GM12892 (cell line): Measurements from ENCODE around the gene LRFN2.

Source experiments
- DNase-seq: peaks from one replicate; pipeline ENCODE4 v3.0.0; 2011; ENCODE audit not compliant: insufficient read length
- FAIRE-seq: peaks from 2 replicates; lab custom pipeline; 2011; peaks lifted over from hg19 to GRCh38; lab: Jason Lieb, UNC
- POLR2A ChIP-seq: IDR thresholded peaks from 2 replicates; pipeline ENCODE4 v1.6.1; 2011; ENCODE audit warnings: low read depth, low read length, control low read depth
- POLR2AphosphoS5 ChIP-seq: IDR thresholded peaks from 2 replicates; pipeline ENCODE4 v1.6.1; 2011; ENCODE audit warnings: low read depth, low read length, control low read depth
- TAF1 ChIP-seq: IDR thresholded peaks from 2 replicates; pipeline ENCODE4 v1.6.1; 2011; ENCODE audit warnings: low read depth, mild to moderate bottlenecking, control low read depth, low read length, borderline replicate concordance

Gene LRFN2

GRCh38 chr6:40477246-40478126, 109.7 kb downstream of the LRFN2 start:
- TF ChIP-seq POLR2AphosphoS5 (no peak), TAF1 (no peak), POLR2A (no peak)
- DNase-seq (no peak), FAIRE-seq (no peak)

- TF ChIP-seq TAF1 (no peak), POLR2A (no peak), POLR2AphosphoS5 (no peak)
- DNase-seq: no peak
- FAIRE-seq: no peak
Observed at GRCh38 chr6:40476673-40477072, 110.5 kb downstream of the LRFN2 start.

GRCh38 chr6:40474937-40475336, 112.2 kb downstream of the LRFN2 start:
- DNase-seq (no peak), FAIRE-seq (no peak)
- TF ChIP-seq POLR2A (no peak), TAF1 (no peak), POLR2AphosphoS5 (no peak)

GRCh38 chr6:40473026-40473425, 114.1 kb downstream of the LRFN2 start:
- no peak for TF ChIP-seq POLR2AphosphoS5
- no peak for TF ChIP-seq POLR2A
- TF ChIP-seq TAF1: no peak

DNA sequence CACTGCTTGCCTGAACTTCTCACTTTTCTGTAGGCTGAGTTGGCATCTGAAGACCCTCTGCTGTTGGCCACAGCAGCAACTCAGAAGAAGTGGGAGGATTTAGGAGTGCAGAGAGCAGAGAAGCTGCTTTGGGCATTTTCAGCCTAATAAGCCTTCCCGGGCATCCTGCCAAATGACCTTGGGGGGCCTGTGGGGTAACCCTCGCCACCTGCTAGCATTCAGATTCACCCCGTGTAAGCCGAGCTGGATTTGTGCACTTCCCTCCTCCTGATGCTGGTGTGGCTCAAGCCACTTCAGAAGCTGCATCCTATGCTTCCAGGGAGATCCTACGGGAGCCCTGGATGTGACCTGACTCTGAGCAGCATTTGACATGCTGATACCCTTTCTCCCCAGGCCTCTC, 114.8 kb downstream of the LRFN2 start:
- TF ChIP-seq POLR2A: no peak
- TF ChIP-seq TAF1: no peak
- no peak for TF ChIP-seq POLR2AphosphoS5
- FAIRE-seq: no peak
- no peak for DNase-seq

More at GRCh38 chr6:40473026-40473425, 114.1 kb downstream of the LRFN2 start:
- FAIRE-seq (no peak), DNase-seq (no peak)

DNA sequence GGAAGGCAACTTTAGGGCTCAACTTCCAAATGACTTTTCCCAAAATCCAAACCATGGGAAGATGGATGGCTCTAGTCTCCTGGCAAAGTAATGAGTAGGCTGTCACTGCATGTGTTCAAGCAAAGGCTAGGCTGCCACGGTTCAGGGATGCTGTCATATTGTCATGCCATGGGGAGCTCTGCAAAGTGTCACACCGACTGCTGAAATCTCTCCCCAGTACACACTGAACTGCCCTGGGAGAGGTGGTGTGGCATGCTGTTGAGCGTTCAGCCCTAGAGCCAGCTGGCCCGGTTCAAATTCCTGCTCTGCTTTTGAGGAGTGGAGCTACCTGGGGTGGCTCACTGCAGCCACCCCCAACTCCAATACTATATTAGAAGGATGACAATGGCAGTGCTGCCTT, 115.9 kb downstream of the LRFN2 start:
- TF ChIP-seq POLR2A (no peak), TAF1 (no peak), POLR2AphosphoS5 (no peak)
- DNase-seq: no peak
- FAIRE-seq: no peak

DNA sequence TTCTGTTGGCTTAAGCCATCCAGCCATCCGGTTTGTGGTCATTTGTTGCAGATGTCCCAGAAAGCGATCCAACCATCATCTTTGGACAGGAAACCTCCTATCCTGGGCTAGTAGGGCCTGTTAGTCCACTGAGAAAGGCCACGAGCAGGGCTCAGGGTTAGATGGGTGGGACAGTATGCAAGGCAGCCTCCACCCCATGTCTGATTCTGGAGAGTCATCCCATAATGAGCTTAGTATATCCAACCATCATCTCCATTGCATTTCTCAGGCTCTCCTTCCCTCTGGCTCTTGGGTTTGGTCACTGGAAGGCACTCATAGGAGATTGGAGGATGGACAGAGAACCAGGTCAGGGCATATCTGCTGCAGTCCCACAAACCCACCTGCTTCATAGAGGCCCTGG, 117.8 kb downstream of the LRFN2 start:
- no peak for TF ChIP-seq POLR2AphosphoS5
- no peak for TF ChIP-seq TAF1
- no peak for TF ChIP-seq POLR2A
- no peak for FAIRE-seq

GRCh38 chr6:40466986-40467539, 120.1 kb downstream of the LRFN2 start:
- DNase-seq (no peak), FAIRE-seq (no peak)
- no peak for TF ChIP-seq TAF1
- TF ChIP-seq POLR2A: no peak
- no peak for TF ChIP-seq POLR2AphosphoS5

More for the DNA sequence above, 117.8 kb downstream of the LRFN2 start:
- no peak for DNase-seq

DNA sequence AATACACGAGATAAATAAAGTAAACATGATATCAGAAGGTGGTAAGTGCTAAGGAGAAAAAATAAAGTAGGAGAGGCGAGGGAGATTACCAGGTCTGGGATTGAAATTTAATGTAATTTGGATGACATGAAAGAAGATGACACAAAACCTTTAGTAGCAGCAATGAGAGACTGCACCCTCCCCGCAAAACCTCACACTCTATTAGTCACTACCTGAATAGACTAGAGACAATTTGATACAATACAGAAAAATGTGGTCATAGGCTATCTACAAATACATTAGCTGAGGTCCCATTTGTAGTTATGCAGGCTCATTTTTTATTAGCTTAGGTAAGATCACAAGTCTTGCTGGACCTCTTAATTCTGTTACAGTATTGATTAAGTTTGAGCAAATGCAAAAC, 125.5 kb downstream of the LRFN2 start:
- FAIRE-seq: no peak
- TF ChIP-seq POLR2AphosphoS5 (no peak), POLR2A (no peak), TAF1 (no peak)
- DNase-seq: no peak

- no peak for TF ChIP-seq TAF1
- TF ChIP-seq POLR2A: no peak
- TF ChIP-seq POLR2AphosphoS5: no peak
- DNase-seq: no peak
- no peak for FAIRE-seq
Observed at GRCh38 chr6:40460380-40460779, 126.8 kb downstream of the LRFN2 start.

GRCh38 chr6:40457261-40457660, 129.9 kb downstream of the LRFN2 start:
- FAIRE-seq: no peak
- TF ChIP-seq POLR2A: no peak
- TF ChIP-seq TAF1: no peak
- no peak for TF ChIP-seq POLR2AphosphoS5
- DNase-seq: no peak

- DNase-seq (no peak), FAIRE-seq (no peak)
- no peak for TF ChIP-seq POLR2A
- no peak for TF ChIP-seq POLR2AphosphoS5
- TF ChIP-seq TAF1: no peak
Observed at GRCh38 chr6:40456390-40457013, 130.7 kb downstream of the LRFN2 start.
